ENCODE data around the gene OR4D11.
A peak's percentile ranks its signal among the peaks of the same experiment; 100 is the strongest.
"Not testable (repeated sequence)": the region's sequence is repeated elsewhere in the genome, so short reads cannot be mapped to it uniquely, and the experiment has no call there.

The OR4D11 gene

DNA sequence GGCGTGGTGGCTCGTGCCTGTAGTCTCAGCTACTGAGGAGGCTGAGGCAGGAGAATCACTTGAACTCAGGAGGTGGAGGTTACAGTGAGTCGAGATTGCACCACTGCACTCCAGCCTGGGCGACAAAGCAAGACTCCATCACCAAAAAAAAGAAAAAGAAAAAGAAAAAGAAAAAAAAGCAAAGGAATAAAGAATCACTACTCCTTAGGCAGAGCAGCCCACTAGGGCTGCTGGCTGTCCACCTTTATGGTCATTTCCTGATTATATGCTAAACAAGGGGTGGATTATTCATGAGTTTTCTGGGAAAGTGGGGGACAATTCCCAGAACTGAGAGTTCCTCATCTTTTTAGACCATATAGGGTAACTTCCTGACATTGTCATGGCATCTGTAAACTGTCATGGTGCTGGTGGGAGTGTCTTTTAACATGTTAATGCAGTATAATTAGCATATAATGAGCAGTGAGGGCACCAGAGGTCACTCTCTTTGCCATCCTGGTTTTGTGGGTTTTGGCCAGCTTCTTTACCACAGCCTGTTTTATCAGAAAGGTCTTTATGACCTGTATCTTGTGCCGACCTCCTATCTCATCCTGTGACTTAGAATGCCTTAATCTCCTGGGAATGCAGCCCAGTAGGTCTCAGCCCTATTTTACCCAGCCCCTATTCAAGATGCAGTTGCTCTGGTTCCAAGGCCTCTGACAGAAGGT is 44.4 kb downstream of the OR4D11 start:
- not testable (repeated sequence) for H3K79me2 ChIP-seq (ENCODE audit: control insufficient read depth, insufficient read depth, low read length, unreplicated experiment); H3K36me3 ChIP-seq (ENCODE audit: insufficient read depth, low read length); H3K4me1 ChIP-seq (ENCODE audit: control insufficient read depth, insufficient read depth, low read length, unreplicated experiment); H2AFZ ChIP-seq (ENCODE audit: low read length, unreplicated experiment); H3K4me3 ChIP-seq (ENCODE audit: low read depth, low read length); H3K27ac ChIP-seq (ENCODE audit: low read depth, low read length); H3K27me3 ChIP-seq (ENCODE audit: insufficient read depth, low read length)

DNA sequence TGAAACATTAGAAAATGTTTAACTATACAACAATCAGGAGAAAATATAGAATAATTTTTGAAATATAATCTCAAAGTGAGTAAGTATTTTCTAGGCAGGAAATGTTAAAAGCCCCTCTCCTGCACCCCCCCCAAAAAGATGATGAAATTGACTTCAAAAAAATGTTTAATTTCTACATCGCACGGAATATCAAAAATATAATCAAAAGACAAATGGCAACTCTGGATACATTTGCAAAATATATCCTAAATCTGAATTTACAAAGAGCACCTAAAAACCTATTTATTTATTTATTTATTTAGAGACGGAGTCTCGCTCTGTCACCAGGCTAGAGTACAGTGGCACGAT is 44.9 kb downstream of the OR4D11 start:
- Histone ChIP-seq H2AFZ (ENCODE audit: low read length, unreplicated experiment) (no peak overlapping the region), H3K4me3 (ENCODE audit: low read depth, low read length) (no peak overlapping the region), H3K79me2 (ENCODE audit: control insufficient read depth, insufficient read depth, low read length, unreplicated experiment) (no peaks in the 10 kb centered on the region), H3K4me1 (ENCODE audit: control insufficient read depth, insufficient read depth, low read length, unreplicated experiment) (no peaks in the 10 kb centered on the region), H3K36me3 (ENCODE audit: insufficient read depth, low read length) (no peaks in the 10 kb centered on the region), H3K27me3 (ENCODE audit: insufficient read depth, low read length) (no peaks in the 10 kb centered on the region), H3K27ac (ENCODE audit: low read depth, low read length) (no peak overlapping the region)

DNA sequence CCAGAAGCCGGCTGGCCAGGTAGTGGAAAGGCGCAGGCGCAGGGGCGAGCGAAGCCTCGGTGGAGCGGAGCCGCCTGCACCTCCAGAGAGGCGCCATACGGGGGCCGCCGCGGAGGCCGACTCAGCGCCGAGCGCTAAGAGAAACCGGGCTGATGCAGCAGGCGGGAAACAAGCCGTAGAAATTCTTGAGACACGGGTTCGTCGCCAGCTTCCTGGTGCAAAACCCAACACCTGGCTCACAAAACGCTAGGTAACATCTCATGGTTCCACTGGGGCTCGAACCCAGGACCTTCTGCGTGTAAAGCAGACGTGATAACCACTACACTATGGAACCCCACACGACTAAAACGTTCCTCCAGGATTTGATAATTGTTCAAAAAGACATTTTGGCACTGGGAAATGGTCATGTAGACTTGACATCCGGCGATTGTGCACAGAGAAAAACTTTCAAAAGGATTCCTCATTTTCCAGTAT is 47.0 kb downstream of the OR4D11 start:
- Histone ChIP-seq H3K4me3 (ENCODE audit: low read depth, low read length) (peak overlapping the region; percentile 85), H3K79me2 (ENCODE audit: control insufficient read depth, insufficient read depth, low read length, unreplicated experiment) (no peaks in the 10 kb centered on the region), H3K27me3 (ENCODE audit: insufficient read depth, low read length) (no peaks in the 10 kb centered on the region), H3K4me1 (ENCODE audit: control insufficient read depth, insufficient read depth, low read length, unreplicated experiment) (no peaks in the 10 kb centered on the region), H3K36me3 (ENCODE audit: insufficient read depth, low read length) (no peaks in the 10 kb centered on the region), H3K27ac (ENCODE audit: low read depth, low read length) (peak overlapping the region; percentile 91), H2AFZ (ENCODE audit: low read length, unreplicated experiment) (no peak overlapping the region)

DNA sequence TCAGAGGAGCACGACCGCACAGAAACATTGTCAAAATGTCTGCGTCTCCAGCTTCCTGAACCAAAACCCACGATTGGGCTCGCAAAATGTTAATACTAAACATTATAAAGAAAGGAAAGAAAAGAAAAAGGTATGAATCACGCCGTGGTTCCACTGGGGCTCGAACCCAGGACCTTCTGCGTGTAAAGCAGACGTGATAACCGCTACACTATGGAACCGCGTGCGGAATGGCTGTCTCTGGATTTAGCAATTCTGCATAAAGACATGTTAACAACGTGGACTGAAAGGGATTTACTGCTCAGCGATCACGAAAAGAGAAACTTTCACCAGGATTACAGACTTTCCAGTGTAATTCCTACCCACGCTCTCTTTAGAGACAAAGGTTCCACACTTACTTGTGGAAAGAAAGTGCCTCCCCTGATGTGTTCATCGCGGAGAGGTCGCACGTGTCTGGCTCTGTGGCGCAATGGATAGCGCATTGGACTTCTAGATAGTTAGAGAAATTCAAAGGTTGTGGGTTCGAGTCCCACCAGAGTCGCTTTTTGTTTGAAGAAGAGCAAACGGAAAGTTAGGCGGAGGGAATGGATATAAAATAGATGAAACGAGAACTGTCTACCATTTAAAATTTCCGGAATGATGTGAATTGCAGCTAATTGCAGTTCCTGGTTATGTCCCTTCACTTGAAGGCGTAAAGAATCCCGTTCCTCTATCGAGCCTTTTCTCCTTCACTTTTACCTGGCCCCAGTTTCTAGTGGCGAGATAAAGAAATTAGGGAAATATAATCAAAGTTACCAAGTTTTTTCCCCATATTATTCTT is 47.7 kb downstream of the OR4D11 start:
- no peaks in the 10 kb centered on the region for H3K79me2 ChIP-seq (ENCODE audit: control insufficient read depth, insufficient read depth, low read length, unreplicated experiment)
- H3K27me3 ChIP-seq (ENCODE audit: insufficient read depth, low read length) = no peaks in the 10 kb centered on the region
- no peaks in the 10 kb centered on the region for H3K36me3 ChIP-seq (ENCODE audit: insufficient read depth, low read length)
- no peaks in the 10 kb centered on the region for H3K4me1 ChIP-seq (ENCODE audit: control insufficient read depth, insufficient read depth, low read length, unreplicated experiment)
- H3K27ac ChIP-seq (ENCODE audit: low read depth, low read length) = peak overlapping the region; percentile 91
- peak overlapping the region; percentile 85 for H3K4me3 ChIP-seq (ENCODE audit: low read depth, low read length)
- H2AFZ ChIP-seq (ENCODE audit: low read length, unreplicated experiment) = peak overlapping the region; percentile 7

DNA sequence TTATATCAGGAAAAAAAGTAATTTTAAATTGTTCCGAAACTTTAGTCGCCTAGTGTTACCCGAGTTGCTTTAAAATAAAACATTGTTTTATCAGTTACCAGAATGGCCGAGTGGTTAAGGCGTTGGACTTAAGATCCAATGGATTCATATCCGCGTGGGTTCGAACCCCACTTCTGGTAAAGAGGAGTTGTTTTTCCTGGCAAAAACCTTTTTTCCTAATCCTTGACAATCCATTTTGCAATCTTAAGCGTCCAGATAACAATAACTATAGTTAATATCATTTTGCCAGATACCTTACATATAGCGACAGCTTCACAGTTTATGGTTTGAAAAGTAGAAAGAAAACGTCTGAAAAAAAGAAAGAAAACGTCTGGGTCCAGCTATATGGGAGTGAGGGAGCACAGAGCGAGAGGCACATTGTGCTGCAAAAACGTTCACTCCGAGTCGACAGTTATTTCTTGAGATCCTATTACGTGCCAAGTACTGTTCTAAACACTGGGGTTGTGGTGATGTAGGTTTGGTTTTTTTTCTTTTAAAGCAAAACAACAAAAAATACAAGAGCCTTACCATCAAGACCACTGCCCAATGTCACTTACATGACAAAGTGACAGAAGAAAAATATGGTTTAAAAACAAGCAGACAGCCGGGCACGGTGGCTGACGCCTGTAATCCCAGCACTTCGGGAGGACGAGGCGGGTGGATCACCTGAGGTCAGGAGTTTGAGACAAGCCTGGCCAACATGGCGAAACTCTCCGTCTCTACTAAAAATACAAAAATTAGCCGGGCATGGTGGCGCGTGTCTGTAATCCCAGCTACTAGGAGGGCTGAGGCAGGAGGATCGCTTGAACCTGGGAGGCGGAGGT is 48.5 kb downstream of the OR4D11 start:
- Histone ChIP-seq H3K36me3 (ENCODE audit: insufficient read depth, low read length) (no peaks in the 10 kb centered on the region), H3K79me2 (ENCODE audit: control insufficient read depth, insufficient read depth, low read length, unreplicated experiment) (no peaks in the 10 kb centered on the region), H3K27me3 (ENCODE audit: insufficient read depth, low read length) (no peaks in the 10 kb centered on the region), H2AFZ (ENCODE audit: low read length, unreplicated experiment) (peak overlapping the region; percentile 87), H3K27ac (ENCODE audit: low read depth, low read length) (peak overlapping the region; percentile 91), H3K4me3 (ENCODE audit: low read depth, low read length) (peak overlapping the region; percentile 85), H3K4me1 (ENCODE audit: control insufficient read depth, insufficient read depth, low read length, unreplicated experiment) (no peaks in the 10 kb centered on the region)

DNA sequence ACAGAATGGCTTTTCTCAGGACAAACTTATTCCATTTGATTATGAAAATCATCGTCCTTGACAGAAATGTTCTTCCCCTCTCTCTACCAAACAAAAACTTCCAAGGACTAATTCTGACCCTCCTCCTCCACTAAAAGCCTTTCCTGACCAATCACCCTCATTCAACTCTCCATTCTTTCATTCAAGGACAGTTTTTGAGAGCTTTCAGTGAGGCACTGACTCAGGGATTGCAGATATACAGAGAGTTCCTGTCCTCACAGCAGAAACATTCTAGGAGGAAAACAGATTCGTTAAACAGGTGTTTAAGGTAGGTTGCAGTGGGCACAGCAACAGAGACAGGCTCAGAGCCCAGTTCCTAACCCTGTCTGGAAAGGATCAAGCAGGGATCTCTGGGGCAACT is 49.5 kb downstream of the OR4D11 start:
- Histone ChIP-seq H3K27me3 (ENCODE audit: insufficient read depth, low read length) (no peaks in the 10 kb centered on the region), H2AFZ (ENCODE audit: low read length, unreplicated experiment) (no peak overlapping the region), H3K36me3 (ENCODE audit: insufficient read depth, low read length) (no peaks in the 10 kb centered on the region), H3K79me2 (ENCODE audit: control insufficient read depth, insufficient read depth, low read length, unreplicated experiment) (no peaks in the 10 kb centered on the region), H3K4me3 (ENCODE audit: low read depth, low read length) (no peak overlapping the region), H3K4me1 (ENCODE audit: control insufficient read depth, insufficient read depth, low read length, unreplicated experiment) (no peaks in the 10 kb centered on the region), H3K27ac (ENCODE audit: low read depth, low read length) (no peak overlapping the region)

DNA sequence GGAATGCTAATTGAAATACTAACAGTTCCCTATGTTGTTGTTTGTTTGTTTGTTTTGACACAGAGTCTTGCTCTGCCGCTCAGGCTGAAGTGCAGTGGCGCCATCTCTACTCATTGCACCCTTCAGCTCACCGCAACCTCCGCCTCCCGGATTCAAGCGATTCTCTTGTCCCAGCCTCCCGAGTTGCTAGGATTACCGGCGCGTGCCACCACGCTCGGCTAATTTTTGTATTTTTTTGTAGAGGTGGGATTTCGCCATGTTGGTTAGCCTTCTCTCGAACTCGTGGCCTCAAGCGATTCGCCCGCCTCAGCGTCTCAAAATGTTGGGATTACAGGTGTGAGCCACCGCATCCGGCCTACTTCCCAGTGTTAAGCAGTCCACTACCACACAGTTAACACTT is 49.9 kb downstream of the OR4D11 start:
- no peaks in the 10 kb centered on the region for H3K27me3 ChIP-seq (ENCODE audit: insufficient read depth, low read length)
- H3K4me3 ChIP-seq (ENCODE audit: low read depth, low read length) = no peak overlapping the region
- H2AFZ ChIP-seq (ENCODE audit: low read length, unreplicated experiment) = no peak overlapping the region
- H3K27ac ChIP-seq (ENCODE audit: low read depth, low read length) = no peak overlapping the region
- no peaks in the 10 kb centered on the region for H3K79me2 ChIP-seq (ENCODE audit: control insufficient read depth, insufficient read depth, low read length, unreplicated experiment)
- H3K4me1 ChIP-seq (ENCODE audit: control insufficient read depth, insufficient read depth, low read length, unreplicated experiment) = no peaks in the 10 kb centered on the region
- no peaks in the 10 kb centered on the region for H3K36me3 ChIP-seq (ENCODE audit: insufficient read depth, low read length)
